B cell (primary cell): ENCODE measurements around the gene MEGF8.

ENCODE experiments used
- EZH2 ChIP-seq: IDR thresholded peaks from 2 replicates; pipeline ENCODE4 v1.6.1; 2012; ENCODE audit warnings: borderline replicate concordance, low read depth, mild to moderate bottlenecking, moderate library complexity, low read length; ENCODE audit not compliant: insufficient read depth, poor library complexity, severe bottlenecking
- TF ChIP-seq, protein P1 (sequence below): fragments of 200-600 bp; IDR thresholded peaks from one replicate; pipeline ENCODE4 v1.8.0; 2022; ENCODE audit warnings: antibody characterized with exemption, mild to moderate bottlenecking

DNA sequence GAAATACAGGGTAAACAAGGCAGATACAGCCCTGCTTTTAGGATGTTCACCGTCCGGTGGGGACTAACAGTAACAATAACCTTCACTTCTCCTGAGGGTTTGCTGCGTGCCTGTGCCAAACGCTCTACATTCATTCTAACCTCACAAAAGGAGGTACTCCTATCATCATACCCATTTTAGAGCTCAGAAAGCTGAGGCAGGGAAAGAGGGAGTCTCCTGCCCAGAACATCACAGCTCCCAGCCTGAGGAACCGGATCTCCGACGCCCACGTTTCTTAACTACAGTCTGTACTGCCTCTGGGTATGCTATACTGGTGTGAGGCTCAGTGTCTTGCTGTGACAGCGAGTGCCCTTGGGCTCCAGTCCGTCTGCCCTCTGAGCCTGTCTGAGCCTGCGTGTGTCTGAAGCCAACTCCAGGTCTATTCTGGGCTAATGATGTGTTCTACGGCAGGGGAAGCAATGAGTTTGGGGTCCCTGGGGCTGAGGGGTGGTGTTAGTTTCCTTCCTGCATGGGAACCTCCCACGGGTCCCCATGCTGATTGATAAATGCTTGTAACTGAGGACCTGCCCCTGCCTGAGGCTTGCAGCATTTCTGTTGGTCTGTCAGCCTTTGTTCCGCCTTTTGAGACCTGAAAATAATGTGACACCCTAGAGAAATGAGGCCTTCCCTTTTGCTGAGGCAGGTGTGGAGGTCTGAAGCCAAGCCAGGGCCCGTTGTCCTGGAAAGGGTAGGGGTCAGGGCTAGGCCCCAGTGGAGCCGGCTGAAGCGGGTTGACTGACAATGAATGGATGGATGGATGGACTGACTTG is 96.9 kb downstream of the MEGF8 start:
- no peak for TF ChIP-seq EZH2
- TF ChIP-seq, protein P1, sequence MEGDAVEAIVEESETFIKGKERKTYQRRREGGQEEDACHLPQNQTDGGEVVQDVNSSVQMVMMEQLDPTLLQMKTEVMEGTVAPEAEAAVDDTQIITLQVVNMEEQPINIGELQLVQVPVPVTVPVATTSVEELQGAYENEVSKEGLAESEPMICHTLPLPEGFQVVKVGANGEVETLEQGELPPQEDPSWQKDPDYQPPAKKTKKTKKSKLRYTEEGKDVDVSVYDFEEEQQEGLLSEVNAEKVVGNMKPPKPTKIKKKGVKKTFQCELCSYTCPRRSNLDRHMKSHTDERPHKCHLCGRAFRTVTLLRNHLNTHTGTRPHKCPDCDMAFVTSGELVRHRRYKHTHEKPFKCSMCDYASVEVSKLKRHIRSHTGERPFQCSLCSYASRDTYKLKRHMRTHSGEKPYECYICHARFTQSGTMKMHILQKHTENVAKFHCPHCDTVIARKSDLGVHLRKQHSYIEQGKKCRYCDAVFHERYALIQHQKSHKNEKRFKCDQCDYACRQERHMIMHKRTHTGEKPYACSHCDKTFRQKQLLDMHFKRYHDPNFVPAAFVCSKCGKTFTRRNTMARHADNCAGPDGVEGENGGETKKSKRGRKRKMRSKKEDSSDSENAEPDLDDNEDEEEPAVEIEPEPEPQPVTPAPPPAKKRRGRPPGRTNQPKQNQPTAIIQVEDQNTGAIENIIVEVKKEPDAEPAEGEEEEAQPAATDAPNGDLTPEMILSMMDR, result no peak
